Pulmonary artery endothelial cell (primary cell): ENCODE data around the gene FGF4. TPM values are rescaled to one million over a fixed set of nuclear protein-coding genes. Genes with fewer than 3 reads are reported as not detected.

Experiments
- DNase-seq: peaks from one replicate; pipeline ENCODE4 v3.0.0-alpha.2; 2011; ENCODE audit warnings: low read depth, low spot score
- total RNA-seq: library from RNA; depleted of rRNA; stranded (reverse); fragments of >200 nt; gene quantifications from 2 replicates; pipeline ENCODE4 v1.2.3, GENCODE V29; 2014

The FGF4 gene
- total RNA-seq: not detected in 2 replicates

DNA sequence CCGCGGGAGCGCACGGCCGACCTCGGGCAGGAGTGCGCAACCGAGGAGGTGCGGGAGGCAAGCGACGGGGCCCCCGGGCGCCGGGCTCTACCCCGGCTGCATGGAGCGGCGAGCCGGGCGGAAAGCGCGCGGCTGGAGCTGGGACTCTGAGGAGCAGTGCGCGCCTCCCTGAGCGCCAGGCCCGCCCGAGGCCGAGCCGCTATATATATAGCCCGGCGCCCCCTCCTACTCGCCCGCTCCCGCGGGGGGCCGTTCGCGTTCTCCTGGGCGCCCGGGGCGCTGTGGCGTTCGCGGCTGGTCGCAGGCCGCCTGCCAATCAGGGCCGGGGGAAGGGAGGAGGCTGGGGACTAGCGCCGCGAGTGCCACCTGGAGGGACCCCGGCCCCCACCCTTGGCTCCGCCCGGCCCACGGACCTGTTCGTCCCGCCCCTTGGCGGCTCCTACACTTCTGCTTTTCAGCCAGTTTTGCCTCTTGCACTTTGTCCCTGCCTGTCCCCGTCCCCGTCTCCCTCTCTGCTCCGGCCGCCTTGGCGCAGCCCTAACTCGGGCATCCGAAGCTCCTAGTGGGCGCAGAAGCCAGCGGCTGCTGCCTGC, at the start of gene FGF4:
FGF4 (minus strand) TSS at position 179 of the 593 bp plus-strand sequence. CDS start 257 bp downstream, outside the sequence.
- DNase-seq: no peak

DNA sequence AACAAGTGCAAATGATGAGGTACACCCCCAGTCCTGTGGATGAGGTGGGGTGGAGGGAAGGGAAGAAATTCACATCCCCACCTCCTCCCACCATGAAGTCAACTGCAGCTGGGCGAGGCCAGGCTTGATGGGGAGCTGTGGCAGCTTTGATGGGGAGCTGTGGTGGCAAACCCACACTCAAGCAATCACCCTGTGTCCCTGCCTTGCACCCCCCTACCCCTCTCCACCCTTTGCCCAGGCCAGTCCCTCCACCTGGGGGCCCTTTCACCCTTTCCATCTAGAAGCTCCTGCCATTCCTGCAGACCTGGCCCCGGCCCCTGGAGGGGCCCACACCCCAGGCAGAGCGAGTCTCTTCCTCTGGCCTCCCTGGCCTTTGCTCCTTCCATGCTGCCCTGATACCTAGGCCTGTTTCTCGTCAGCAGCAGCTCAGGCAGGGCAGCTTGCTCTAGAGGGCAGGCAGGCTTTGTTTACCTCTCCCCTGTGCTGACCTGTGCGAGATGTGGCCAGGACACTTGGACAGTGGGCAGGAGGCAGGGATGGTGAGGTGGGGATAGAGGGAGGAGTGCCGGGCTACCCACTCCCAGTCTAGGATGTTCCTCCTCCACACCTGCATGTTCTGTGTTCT, 48.6 kb upstream of the FGF4 start:
- no peak for DNase-seq

GRCh38 chr11:69822676-69823494, 47.7 kb upstream of the FGF4 start:
- no peak for DNase-seq

DNA sequence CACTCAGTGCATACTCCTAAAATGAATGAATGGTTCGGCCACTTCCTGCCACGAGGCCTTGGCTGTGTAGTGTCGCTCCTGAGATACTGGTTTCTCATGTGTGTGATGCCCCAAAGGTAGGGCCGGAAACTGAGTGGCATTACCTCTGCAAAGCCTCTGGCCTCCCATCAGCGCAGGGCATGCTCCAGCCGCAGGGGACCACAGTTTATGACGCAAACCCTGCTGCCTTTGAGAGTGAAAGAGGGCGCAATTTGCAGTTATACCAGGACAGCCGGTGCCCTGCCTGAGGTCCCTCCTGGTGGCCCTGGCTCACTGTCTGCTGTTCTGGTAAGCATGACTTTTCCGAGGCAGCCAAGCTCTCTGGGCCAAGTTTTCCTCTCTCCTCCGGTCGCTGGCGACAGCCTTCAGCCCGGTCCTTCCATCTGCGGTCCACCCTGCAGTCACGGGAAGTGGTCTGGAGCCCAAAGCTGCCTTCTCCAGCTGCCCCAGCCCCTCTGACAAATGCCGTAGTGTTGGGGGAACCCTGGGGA, 46.4 kb upstream of the FGF4 start:
- no peak for DNase-seq

DNA sequence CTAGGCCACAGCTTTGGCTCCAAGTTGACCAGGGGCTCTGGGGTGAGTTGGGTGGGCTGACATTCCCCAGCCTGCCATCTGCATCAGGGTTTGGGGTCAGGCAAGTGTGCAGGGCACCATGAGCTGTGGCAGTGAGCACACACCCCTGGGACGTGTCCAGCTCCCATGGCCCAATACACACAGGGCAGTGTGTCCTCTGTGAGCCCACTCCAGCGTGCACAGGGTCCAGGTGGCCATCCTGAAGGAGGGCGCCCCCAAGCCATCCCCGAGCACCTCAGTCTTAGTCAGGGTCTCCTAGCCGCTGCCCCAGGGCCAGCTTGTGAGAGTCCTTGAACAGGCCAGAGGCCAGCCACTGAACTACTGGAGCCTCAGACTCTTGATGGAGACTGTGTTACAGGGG, 45.3 kb upstream of the FGF4 start:
- DNase-seq: no peak

- DNase-seq: no peak
These were observed 44.5 kb upstream of the FGF4 start for GRCh38 chr11:69819541-69820070.

- no peak for DNase-seq
These were observed 43.7 kb upstream of the FGF4 start, which contains the start of gene FGF3 for GRCh38 chr11:69818603-69819441. TSS of gene FGF3 (minus strand) at chr11:69819416. CDS start at chr11:69818933, 483 bp downstream.

GRCh38 chr11:69818231-69818602, 43.1 kb upstream of the FGF4 start:
- DNase-seq: no peak

DNA sequence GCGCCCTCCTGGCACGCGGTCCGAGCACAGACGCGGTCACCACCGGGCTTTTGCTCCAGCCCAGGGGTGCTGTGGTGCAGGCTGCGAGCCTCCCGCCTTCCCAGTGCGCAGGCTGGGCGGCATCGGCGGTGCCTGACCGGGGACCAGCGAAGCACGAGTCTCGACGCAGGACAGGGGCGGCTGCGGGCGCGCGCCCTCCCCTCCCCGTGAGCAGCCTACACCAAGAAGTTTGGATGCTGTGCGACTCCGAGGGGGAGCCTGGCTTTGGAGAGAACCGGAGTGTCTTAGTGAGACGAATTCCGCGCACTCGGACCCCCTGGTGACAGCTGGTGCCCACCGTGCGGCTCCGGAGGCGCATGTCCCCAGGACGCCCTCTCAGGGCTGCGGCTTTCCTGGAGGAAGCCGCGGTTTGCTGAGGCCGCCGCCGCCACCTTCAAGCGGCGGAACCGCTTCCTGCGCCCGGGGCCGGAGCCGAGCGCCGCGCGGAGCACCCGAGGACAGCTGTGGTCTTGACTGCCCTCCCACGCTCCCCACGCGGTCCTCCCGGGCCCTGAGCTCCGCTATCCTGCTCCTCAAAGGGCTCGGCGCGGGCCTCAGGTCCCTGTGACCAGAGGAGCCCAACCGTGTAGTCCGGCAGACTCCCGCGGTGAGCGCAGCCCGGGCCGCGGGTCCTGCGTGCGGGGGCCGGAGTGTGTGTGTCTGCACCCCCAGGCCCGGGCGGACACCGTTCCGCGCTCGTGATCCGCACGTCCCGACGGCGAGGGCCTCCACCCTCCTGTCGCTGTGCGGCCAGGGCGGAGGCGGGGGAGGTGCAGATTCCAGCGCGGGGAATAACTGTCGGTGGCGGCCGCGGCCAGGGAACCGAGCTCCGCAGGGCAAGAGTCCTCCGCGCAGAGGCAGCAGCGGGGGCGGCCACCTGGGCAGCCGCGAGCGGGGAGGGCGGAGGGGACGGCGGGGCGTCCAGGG, 42.4 kb upstream of the FGF4 start:
- no peak for DNase-seq

- DNase-seq: no peak
These were observed 41.5 kb upstream of the FGF4 start for GRCh38 chr11:69816671-69817070.

DNA sequence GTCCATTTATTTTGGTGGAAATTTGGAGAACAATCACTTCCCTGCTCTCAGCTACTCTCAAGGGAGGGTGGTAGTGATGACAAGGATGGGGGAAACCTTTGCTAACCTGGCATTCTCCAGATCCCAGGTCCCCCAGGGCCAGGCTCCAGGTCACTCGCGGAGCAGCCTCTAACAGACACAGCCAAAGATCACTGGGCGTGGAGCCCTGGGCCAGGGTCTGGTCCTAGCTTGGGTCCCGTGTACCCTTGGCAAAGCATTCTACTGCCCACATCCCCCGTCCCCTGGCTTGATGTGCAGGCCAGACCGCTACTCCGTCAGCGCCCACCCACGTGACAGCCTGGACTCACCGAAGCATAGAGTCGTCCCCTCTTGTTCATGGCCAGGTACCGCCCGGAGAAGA, 40.8 kb upstream of the FGF4 start:
- DNase-seq: no peak

DNA sequence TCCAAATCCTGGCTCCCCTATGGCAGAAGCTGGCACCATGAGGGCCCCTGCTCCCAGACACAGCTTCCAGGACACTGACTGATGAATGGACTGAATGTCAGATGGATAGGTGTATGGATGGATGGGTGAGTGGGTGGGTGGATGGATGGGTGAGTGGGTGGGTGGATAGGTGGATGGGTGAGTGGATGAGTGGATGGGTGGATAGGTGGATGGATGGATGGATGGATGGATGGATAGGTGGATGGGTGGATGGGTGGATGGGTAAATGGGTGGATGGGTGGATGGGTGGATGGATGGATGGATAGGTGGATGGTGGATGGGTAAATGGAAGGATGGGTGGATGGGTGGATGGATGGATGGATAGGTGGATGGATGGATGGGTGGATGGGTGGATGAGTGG, 39.8 kb upstream of the FGF4 start:
- DNase-seq: no peak

DNA sequence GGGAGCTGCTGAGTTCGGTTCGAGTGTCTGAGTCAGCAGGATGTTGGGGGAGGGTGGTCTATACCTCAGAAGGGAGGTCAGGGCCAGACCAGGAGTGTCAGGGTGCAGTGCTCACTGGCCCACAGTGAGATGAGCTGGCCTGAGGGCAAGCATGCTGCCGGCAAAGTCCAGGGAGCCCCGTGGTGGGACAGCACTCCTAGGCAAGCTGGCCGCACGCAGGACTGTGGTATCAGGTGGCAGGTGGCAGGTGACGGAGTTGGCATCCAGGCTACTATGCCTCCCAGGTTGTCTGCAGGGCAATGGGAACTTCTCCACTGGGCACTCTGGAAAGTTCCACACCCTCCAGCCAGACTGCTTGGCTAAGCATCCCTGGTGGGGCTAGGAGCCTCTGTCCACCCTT, 39.3 kb upstream of the FGF4 start:
- no peak for DNase-seq

- DNase-seq: no peak
These were observed 38.7 kb upstream of the FGF4 start for GRCh38 chr11:69813839-69814238.

GRCh38 chr11:69812946-69813345, 37.8 kb upstream of the FGF4 start:
- DNase-seq: no peak

DNA sequence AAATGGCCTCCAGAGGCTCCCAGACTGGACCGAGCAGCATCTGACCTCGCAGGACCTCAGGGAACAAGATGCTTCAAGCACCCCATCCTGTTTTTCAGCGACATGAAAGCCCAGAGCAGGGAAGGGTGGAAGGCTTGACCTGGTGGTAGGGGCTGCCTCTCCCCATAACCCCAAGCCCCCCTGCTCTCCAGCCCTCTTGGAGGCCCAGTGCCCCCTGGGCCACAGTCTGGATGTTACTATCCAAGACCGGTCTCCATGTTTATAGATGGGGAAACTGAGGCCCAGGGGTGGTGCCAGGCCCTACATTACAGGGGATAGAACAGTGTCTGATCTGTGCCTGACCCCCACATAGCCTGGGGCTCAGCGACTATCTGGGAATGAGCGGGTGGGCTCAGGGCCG, 37.1 kb upstream of the FGF4 start:
- DNase-seq: no peak

DNA sequence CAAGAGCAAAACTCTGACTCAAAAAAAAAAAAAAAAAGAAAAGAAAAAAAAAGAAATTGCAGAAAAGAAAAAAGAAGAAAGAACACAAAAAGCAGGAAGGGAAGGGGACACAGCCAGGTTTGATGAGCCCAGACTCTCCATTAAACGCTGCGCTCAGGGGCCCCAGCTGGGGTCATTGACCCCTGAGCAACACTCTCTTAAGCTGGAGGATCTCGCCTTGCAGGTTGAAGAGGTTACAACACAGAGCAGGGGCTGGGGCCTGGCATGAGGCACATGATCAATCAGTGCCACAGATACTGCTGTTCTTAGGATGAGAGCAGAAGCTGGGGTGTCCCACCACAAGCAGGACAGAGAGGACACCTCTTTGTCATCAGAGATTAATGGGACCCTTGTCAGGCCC, 36.3 kb upstream of the FGF4 start:
- DNase-seq: no peak

GRCh38 chr11:69810289-69811118, 35.4 kb upstream of the FGF4 start:
- no peak for DNase-seq

GRCh38 chr11:69808667-69809086, 33.5 kb upstream of the FGF4 start:
- DNase-seq: no peak
